SK-N-SH (cell line): ENCODE results near the gene FADS1. TPM values are rescaled to one million over a fixed set of nuclear protein-coding genes. Genes with fewer than 3 reads are reported as not detected.

Experiments used
- CTCF ChIA-PET: fragments of 300-600, 350-600 bp; formaldehyde crosslinking; extraction: SDS; loops from one replicate; lab custom pipeline; 2021; lab: Yijun Ruan, JAX
- POLR2A ChIA-PET: fragments of 350-600 bp; sonication (Branson Sonifier 250); formaldehyde crosslinking; extraction: SDS; loops from one replicate; lab custom pipeline; 2020; ENCODE audit warnings: antibody characterized with exemption, inconsistent platforms; lab: Yijun Ruan, JAX
- DNase-seq: peaks from one replicate; pipeline ENCODE4 v3.0.0; 2012
- H2AFZ ChIP-seq: fragments of 200-600 bp; sonication (generic); 2 replicates; pipeline ENCODE4 v1.8.1; 2016; ENCODE audit warnings: antibody characterized with exemption, mild to moderate bottlenecking, low read depth
- H3F3A ChIP-seq: fragments of 200-600 bp; sonication (generic); replicated peaks from 2 replicates; pipeline ENCODE3; 2016; ENCODE audit warnings: antibody characterized with exemption, mild to moderate bottlenecking; ENCODE audit not compliant: insufficient read depth
- H3K27ac ChIP-seq, 2 experiments: fragments of 200-500 bp in 1 of 2; fragments of 200-600 bp in 1 of 2; sonication (Bioruptor generic) in 1 of 2; sonication (generic), shearing (Covaris generic) in 1 of 2; 2 replicates each; pipeline versions ENCODE4 v1.5.1 to v1.6.1; 2014 to 2016; ENCODE audit warnings: low read depth in 2 of 2, inconsistent platforms in 1 of 2, low read length in 1 of 2, mild to moderate bottlenecking in 1 of 2, mixed read lengths in 1 of 2
- H3K27me3 ChIP-seq: fragments of 200-600 bp; sonication (generic), shearing (Covaris generic); 2 replicates; pipeline ENCODE4 v1.6.1; 2016; ENCODE audit warnings: mixed run types; ENCODE audit not compliant: insufficient read depth
- H3K36me3 ChIP-seq, 2 experiments: fragments of 200-500 bp in 1 of 2; fragments of 200-600 bp in 1 of 2; sonication (Bioruptor generic) in 1 of 2; sonication (generic) in 1 of 2; replicated peaks in 1 of 2; 2 replicates each; pipeline versions ENCODE3 to v1.5.1; 2014 to 2016; ENCODE audit warnings: low read length in 1 of 2, mild to moderate bottlenecking in 1 of 2; ENCODE audit not compliant: insufficient read depth in 2 of 2, control insufficient read depth in 1 of 2
- H3K4me1 ChIP-seq, 2 experiments: fragments of 200-500 bp in 1 of 2; fragments of 200-600 bp in 1 of 2; sonication (Bioruptor generic) in 1 of 2; sonication (generic), shearing (Covaris generic) in 1 of 2; 2 replicates each; pipeline versions ENCODE4 v1.5.1 to v1.6.1; 2014 to 2016; ENCODE audit warnings: low read depth in 1 of 2, low read length in 1 of 2, mixed run types in 1 of 2; ENCODE audit not compliant: insufficient read depth in 2 of 2, control insufficient read depth in 1 of 2
- H3K4me2 ChIP-seq: fragments of 200-600 bp; sonication (generic), shearing (Covaris generic); 2 replicates; pipeline ENCODE4 v1.6.1; 2017; ENCODE audit warnings: mixed run types
- H3K4me3 ChIP-seq, 2 experiments: fragments of 200-500 bp in 1 of 2; fragments of 200-600 bp in 1 of 2; sonication (Bioruptor generic) in 1 of 2; sonication (generic), shearing (Covaris generic) in 1 of 2; 2 replicates each; pipeline versions ENCODE4 v1.5.1 to v1.8.1; 2014 to 2016; ENCODE audit warnings: low read depth in 2 of 2, inconsistent platforms in 1 of 2, low read length in 1 of 2, mild to moderate bottlenecking in 1 of 2, mixed read lengths in 1 of 2, moderate library complexity in 1 of 2
- H3K79me2 ChIP-seq: fragments of 200-600 bp; sonication (generic); 2 replicates; pipeline ENCODE4 v1.8.1; 2017; ENCODE audit warnings: mild to moderate bottlenecking; ENCODE audit not compliant: insufficient read depth
- H3K9ac ChIP-seq: fragments of 200-600 bp; sonication (generic); 2 replicates; pipeline ENCODE4 v1.6.1; 2017; ENCODE audit warnings: mixed run types
- H3K9me2 ChIP-seq: fragments of 200-600 bp; sonication (generic); 2 replicates; pipeline ENCODE4 v1.6.1; 2017; ENCODE audit warnings: mixed run types
- H3K9me3 ChIP-seq: fragments of 200-600 bp; sonication (generic); 2 replicates; pipeline ENCODE4 v1.6.1; 2017; ENCODE audit warnings: mixed run types, mild to moderate bottlenecking, moderate library complexity
- H4K20me1 ChIP-seq: fragments of 200-600 bp; sonication (generic); 2 replicates; pipeline ENCODE4 v1.6.1; 2017; ENCODE audit warnings: mild to moderate bottlenecking, mixed run types; ENCODE audit not compliant: insufficient read depth
- ELF1 ChIP-seq: IDR thresholded peaks from 2 replicates; pipeline ENCODE4 v1.4.0; 2012
- EZH2phosphoT487 ChIP-seq: fragments of 200-600 bp; sonication (generic); IDR thresholded peaks from 2 replicates; pipeline ENCODE4 v1.6.1; 2017; ENCODE audit warnings: low read depth, mixed run types, mild to moderate bottlenecking, antibody characterized with exemption, moderate library complexity, borderline replicate concordance
- FOSL2 ChIP-seq: IDR thresholded peaks from 2 replicates; pipeline ENCODE4 v1.4.0; 2012; ENCODE audit warnings: low read depth, mild to moderate bottlenecking, moderate library complexity, borderline replicate concordance
- FOXJ3 ChIP-seq: sonication (generic); formaldehyde crosslinking; IDR thresholded peaks from 2 replicates; pipeline ENCODE4 v1.5.1; 2020; ENCODE audit warnings: mild to moderate bottlenecking, missing genetic modification reagents
- FOXM1 ChIP-seq: IDR thresholded peaks from 2 replicates; pipeline ENCODE4 v1.4.0; 2012; ENCODE audit warnings: low read depth, mild to moderate bottlenecking
- JUND ChIP-seq: IDR thresholded peaks from 2 replicates; pipeline ENCODE4 v1.4.0; 2012
- MXI1 ChIP-seq: IDR thresholded peaks from 2 replicates; pipeline ENCODE4 v1.6.1; 2012; ENCODE audit warnings: mild to moderate bottlenecking, low read depth, low read length, improper control_type of control experiment
- RAD21 ChIP-seq: IDR thresholded peaks from 2 replicates; pipeline ENCODE4 v1.6.1; 2012; ENCODE audit warnings: mild to moderate bottlenecking, low read length
- RFX5 ChIP-seq: IDR thresholded peaks from 2 replicates; pipeline ENCODE4 v1.6.1; 2012; ENCODE audit warnings: mild to moderate bottlenecking, improper control_type of control experiment, low read length
- TAF1 ChIP-seq: IDR thresholded peaks from 2 replicates; pipeline ENCODE4 v1.6.1; 2012; ENCODE audit warnings: low read depth, mild to moderate bottlenecking, low read length, moderate library complexity, borderline replicate concordance
- TCF12 ChIP-seq: IDR thresholded peaks from 2 replicates; pipeline ENCODE4 v1.4.0; 2012
- YY1 ChIP-seq: IDR thresholded peaks from 2 replicates; pipeline ENCODE4 v1.4.0; 2012; ENCODE audit warnings: low read depth, mild to moderate bottlenecking
- WGBS: methylation state at CpG from one replicate; pipeline ENCODE4 v1.1.6; 2017; ENCODE audit warnings: low lambda C conversion rate; 5-methylcytosine and 5-hydroxymethylcytosine counted together
- polyA plus RNA-seq, 3 experiments: library from polyadenylated mRNA; depleted of rRNA; stranded (reverse); fragments of >200 nt; gene quantifications; 2 replicates each; pipeline ENCODE4 v1.2.3, GENCODE V29; 2012
- TF ChIP-seq, protein P1 (sequence below): IDR thresholded peaks from 2 replicates; pipeline ENCODE4 v1.6.1; 2012; ENCODE audit warnings: mild to moderate bottlenecking, low read depth, low read length, moderate library complexity
- TF ChIP-seq, protein P2 (sequence below): IDR thresholded peaks from 2 replicates; pipeline ENCODE4; 2012
- TF ChIP-seq, protein P3 (sequence below): IDR thresholded peaks from 2 replicates; pipeline ENCODE4 v1.4.0; 2012; ENCODE audit warnings: low read depth, borderline replicate concordance
- TF ChIP-seq, protein P4 (sequence below): IDR thresholded peaks from 2 replicates; pipeline ENCODE4 v1.4.0; 2012; ENCODE audit warnings: low read depth, borderline replicate concordance

FADS1 gene
- polyA plus RNA-seq, 1 of the 3 experiments (the other 2 are of a cell fraction), result 20.6 TPM

DNA sequence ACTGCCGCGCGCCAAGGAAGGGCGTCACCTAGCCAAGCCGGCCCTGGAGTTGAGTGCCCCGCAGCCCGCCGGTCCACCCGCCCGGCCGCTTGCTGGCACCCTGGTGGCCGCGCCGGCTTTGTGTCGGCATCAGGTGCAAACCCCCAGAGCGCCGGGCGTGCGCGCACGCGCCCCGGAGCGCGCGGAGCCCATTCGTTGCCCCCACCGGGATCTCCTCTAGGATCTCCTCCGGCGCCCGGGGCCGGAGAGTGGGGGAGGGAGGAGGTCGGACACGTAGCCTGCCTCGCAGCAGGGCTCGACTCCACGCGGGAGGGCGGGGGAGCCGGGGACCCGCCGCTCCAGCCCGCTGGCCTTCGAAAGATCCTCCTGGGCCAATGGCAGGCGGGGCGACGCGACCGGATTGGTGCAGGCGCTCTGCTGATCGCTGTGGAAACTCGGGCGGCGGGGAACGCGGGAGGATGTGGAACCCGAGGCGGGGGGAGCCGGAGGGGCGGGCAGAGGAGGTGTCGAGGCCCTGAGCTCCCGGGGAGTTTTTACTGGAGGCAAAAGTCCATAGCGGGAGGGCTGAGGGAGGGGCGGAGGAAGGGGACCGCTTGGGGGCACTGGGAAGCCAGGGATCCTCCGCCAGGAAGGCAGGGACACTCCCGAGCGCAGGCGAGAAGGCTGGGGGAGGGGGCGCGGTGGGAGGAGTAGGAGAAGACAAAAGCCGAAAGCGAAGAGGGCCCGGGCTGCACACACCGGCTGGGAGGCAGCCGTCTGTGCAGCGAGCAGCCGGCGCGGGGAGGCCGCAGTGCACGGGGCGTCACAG, 11.0 kb upstream of the FADS1 start, which contains the start of gene FADS2 (continued):
- TF ChIP-seq, protein P1, sequence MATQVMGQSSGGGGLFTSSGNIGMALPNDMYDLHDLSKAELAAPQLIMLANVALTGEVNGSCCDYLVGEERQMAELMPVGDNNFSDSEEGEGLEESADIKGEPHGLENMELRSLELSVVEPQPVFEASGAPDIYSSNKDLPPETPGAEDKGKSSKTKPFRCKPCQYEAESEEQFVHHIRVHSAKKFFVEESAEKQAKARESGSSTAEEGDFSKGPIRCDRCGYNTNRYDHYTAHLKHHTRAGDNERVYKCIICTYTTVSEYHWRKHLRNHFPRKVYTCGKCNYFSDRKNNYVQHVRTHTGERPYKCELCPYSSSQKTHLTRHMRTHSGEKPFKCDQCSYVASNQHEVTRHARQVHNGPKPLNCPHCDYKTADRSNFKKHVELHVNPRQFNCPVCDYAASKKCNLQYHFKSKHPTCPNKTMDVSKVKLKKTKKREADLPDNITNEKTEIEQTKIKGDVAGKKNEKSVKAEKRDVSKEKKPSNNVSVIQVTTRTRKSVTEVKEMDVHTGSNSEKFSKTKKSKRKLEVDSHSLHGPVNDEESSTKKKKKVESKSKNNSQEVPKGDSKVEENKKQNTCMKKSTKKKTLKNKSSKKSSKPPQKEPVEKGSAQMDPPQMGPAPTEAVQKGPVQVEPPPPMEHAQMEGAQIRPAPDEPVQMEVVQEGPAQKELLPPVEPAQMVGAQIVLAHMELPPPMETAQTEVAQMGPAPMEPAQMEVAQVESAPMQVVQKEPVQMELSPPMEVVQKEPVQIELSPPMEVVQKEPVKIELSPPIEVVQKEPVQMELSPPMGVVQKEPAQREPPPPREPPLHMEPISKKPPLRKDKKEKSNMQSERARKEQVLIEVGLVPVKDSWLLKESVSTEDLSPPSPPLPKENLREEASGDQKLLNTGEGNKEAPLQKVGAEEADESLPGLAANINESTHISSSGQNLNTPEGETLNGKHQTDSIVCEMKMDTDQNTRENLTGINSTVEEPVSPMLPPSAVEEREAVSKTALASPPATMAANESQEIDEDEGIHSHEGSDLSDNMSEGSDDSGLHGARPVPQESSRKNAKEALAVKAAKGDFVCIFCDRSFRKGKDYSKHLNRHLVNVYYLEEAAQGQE, result 0 out of 2 replicates have a peak, but pooled peaks have one; percentile 5
- TF ChIP-seq FOSL2, result no peak
- TF ChIP-seq, protein P2, sequence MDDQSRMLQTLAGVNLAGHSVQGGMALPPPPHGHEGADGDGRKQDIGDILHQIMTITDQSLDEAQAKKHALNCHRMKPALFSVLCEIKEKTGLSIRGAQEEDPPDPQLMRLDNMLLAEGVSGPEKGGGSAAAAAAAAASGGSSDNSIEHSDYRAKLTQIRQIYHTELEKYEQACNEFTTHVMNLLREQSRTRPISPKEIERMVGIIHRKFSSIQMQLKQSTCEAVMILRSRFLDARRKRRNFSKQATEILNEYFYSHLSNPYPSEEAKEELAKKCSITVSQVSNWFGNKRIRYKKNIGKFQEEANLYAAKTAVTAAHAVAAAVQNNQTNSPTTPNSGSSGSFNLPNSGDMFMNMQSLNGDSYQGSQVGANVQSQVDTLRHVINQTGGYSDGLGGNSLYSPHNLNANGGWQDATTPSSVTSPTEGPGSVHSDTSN, result 0 out of 2 replicates have a peak, but pooled peaks have one; percentile 6
- TF ChIP-seq EZH2phosphoT487, result no peak
- TF ChIP-seq, protein P3, sequence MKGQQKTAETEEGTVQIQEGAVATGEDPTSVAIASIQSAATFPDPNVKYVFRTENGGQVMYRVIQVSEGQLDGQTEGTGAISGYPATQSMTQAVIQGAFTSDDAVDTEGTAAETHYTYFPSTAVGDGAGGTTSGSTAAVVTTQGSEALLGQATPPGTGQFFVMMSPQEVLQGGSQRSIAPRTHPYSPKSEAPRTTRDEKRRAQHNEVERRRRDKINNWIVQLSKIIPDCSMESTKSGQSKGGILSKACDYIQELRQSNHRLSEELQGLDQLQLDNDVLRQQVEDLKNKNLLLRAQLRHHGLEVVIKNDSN, result peak; percentile 5; the same call in 1 of the 2 replicates
- TF ChIP-seq FOXM1, result 0 out of 2 replicates have a peak, but pooled peaks have one; percentile 19
- 0 out of 2 replicates have a peak, but pooled peaks have one; percentile 19 for TF ChIP-seq ELF1
- TF ChIP-seq JUND, result no peak
- TF ChIP-seq RFX5, result no peak
- peak; percentile 65; the same call in 1 of the 2 replicates for TF ChIP-seq TAF1
- no peak; the same call in none of the 2 replicates for TF ChIP-seq YY1
- no peak for TF ChIP-seq RAD21

DNA sequence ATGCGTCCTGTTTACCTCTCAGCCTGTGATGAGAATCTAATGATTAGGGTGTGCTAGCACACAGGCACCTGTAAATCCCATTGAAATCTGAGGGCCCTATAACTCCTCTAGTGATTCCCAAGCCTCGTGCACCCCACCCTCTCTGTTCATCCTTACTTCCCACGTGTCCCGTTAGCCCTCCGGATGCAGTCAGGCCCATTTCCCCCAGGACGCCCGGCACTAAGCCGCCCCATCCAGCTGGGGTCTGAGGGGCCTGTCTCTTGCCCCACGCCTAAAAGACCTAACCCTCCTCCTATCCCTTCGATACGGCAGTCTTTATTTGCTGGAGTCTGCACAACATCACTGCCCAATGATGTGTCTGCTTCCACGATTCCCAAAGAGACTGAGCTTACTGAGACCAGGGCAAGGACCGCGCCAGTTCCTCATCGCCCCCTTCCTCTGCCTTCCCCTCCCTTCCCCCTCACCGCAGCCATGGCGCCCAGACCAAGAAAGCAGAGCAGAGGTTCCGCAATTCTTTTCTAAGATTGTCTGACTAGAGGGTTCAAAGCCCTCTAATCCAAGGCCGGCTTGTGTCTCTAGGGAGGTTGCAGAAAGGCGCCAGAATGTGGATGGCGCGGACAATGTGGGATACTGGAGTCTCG, 10.2 kb upstream of the FADS1 start:
- H4K20me1 ChIP-seq, result no peaks in the 10 kb centered on the region
- H3K9me2 ChIP-seq, result no peaks in the 10 kb centered on the region
- peaks cover 10 to 38% of the 10 kb centered on the region in 2 experiments; a peak in 2 of 4 replicates for H3K4me1 ChIP-seq
- TF ChIP-seq, protein P1, result no peak
- TF ChIP-seq TCF12 (no peak), FOXJ3 (CRISPR knock-in tag) (no peak; the same call in 1 of the 2 replicates), YY1 (peak; percentile 65; the same call in 1 of the 2 replicates), RFX5 (no peak), MXI1 (peak; percentile 64; the same call in 1 of the 2 replicates)
- TF ChIP-seq, protein P4, sequence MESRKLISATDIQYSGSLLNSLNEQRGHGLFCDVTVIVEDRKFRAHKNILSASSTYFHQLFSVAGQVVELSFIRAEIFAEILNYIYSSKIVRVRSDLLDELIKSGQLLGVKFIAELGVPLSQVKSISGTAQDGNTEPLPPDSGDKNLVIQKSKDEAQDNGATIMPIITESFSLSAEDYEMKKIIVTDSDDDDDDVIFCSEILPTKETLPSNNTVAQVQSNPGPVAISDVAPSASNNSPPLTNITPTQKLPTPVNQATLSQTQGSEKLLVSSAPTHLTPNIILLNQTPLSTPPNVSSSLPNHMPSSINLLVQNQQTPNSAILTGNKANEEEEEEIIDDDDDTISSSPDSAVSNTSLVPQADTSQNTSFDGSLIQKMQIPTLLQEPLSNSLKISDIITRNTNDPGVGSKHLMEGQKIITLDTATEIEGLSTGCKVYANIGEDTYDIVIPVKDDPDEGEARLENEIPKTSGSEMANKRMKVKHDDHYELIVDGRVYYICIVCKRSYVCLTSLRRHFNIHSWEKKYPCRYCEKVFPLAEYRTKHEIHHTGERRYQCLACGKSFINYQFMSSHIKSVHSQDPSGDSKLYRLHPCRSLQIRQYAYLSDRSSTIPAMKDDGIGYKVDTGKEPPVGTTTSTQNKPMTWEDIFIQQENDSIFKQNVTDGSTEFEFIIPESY, result no peak
- TF ChIP-seq, all 33 proteins: peak for 2
- Histone ChIP-seq H3K4me2 (peak overlapping the region; percentile 91), H3K27me3 (no peaks in the 10 kb centered on the region), H3F3A (no peaks in the 10 kb centered on the region), H3K79me2 (peaks cover 35% of the 10 kb centered on the region), H2AFZ (0 out of 2 replicates have a peak overlapping the region, but pooled peaks have one; percentile 71), H3K9ac (peak overlapping the region; percentile 67), H3K36me3 (peaks cover 0 to 4% of the 10 kb centered on the region in 2 experiments), H3K4me3 (peak overlapping the region; percentile 70 to 96), H3K9me3 (no peaks in the 10 kb centered on the region), H3K27ac (peak overlapping the region; percentile 21 to 99)
- WGBS, result 49% methylated on average over 22 of the region's 23 CpGs
- CTCF ChIA-PET, result interaction anchor here (2.4 to 4.5 kb wide), 3 partner anchors 11 to 255 kb away, joined by 9 to 63 read pairs (median 19); partner anchors contain the start of gene FADS1
- POLR2A ChIA-PET, result interaction anchor here (2.3 to 5.3 kb wide), 3 partner anchors 11 to 142 kb away, joined by 7 to 84 read pairs (median 14); partner anchors contain the start of genes FADS1, FEN1, FTH1 and TMEM258
- peak; percentile 53 for DNase-seq
